HG03558 (cell line): ENCODE results near the gene HABP4.
A peak's percentile ranks its signal among the peaks of the same experiment; 100 is the strongest.

Experiments
- ATAC-seq: cut with Tn5 transposase; IDR thresholded peaks from one replicate; pipeline ENCODE4 v1.9.1; 2021; ENCODE audit warnings: moderate number of reproducible peaks; ENCODE audit not compliant: unreplicated experiment; ENCODE audit errors: extremely low read depth

HABP4 gene

GRCh38 chr9:96449845-96450612 lies at the start of gene HABP4:
HABP4 (plus strand) TSS chr9:96450169; CDS start chr9:96450280, 111 bp downstream.
- ATAC-seq, result peak; percentile 84

GRCh38 chr9:96408409-96409280 lies 41.3 kb upstream of the HABP4 start:
- no peak for ATAC-seq

GRCh38 chr9:96411129-96411838 lies 38.7 kb upstream of the HABP4 start:
- no peak for ATAC-seq

- ATAC-seq, result no peak
These were observed 37.6 kb upstream of the HABP4 start for GRCh38 chr9:96412174-96412913.

GRCh38 chr9:96413302-96414221 lies 36.4 kb upstream of the HABP4 start:
- no peak for ATAC-seq

- ATAC-seq, result no peak
These were observed 32.9 kb upstream of the HABP4 start for GRCh38 chr9:96417051-96417586.

- no peak for ATAC-seq
These were observed 32.3 kb upstream of the HABP4 start for GRCh38 chr9:96417661-96418082.

- ATAC-seq, result peak; percentile 34
These were observed 31.7 kb upstream of the HABP4 start, which contains the start of gene ZNF367 for GRCh38 chr9:96418083-96418919. ZNF367 (minus strand) TSS chr9:96418370; CDS start chr9:96418032, 338 bp downstream.

- peak; percentile 14 for ATAC-seq
These were observed 30.9 kb upstream of the HABP4 start for GRCh38 chr9:96418920-96419690.

- ATAC-seq, result no peak
These were observed 30.3 kb upstream of the HABP4 start for GRCh38 chr9:96419691-96419969.

GRCh38 chr9:96420468-96421219 lies 29.3 kb upstream of the HABP4 start:
- peak; percentile 21 for ATAC-seq

- ATAC-seq, result no peak
These were observed 26.5 kb upstream of the HABP4 start for GRCh38 chr9:96423322-96423984.

- no peak for ATAC-seq
These were observed 26.0 kb upstream of the HABP4 start for GRCh38 chr9:96423985-96424336.

GRCh38 chr9:96425500-96426169 lies 24.3 kb upstream of the HABP4 start:
- ATAC-seq, result no peak

- ATAC-seq, result no peak
These were observed 20.2 kb upstream of the HABP4 start for GRCh38 chr9:96429732-96430131.

- no peak for ATAC-seq
These were observed 19.6 kb upstream of the HABP4 start for GRCh38 chr9:96430377-96430776.
